GM19455 (cell line): ENCODE results near the gene WNT4.

Source experiments
- ATAC-seq: cut with Tn5 transposase; IDR thresholded peaks from one replicate; pipeline ENCODE4 v1.9.1; 2021; ENCODE audit not compliant: unreplicated experiment

WNT4 gene

GRCh38 chr1:22143065-22144033 lies at the start of gene WNT4:
Gene WNT4, minus strand, starts transcription at chr1:22143097. Its CDS starts 175 bp downstream, at chr1:22142922.
- no peak for ATAC-seq

GRCh38 chr1:22190731-22191130 lies 47.8 kb upstream of the WNT4 start:
- no peak for ATAC-seq

GRCh38 chr1:22190251-22190650 lies 47.4 kb upstream of the WNT4 start:
- ATAC-seq = no peak

GRCh38 chr1:22189619-22190018 lies 46.7 kb upstream of the WNT4 start:
- ATAC-seq = no peak

GRCh38 chr1:22188914-22189313 lies 46.0 kb upstream of the WNT4 start:
- no peak for ATAC-seq

GRCh38 chr1:22188436-22188835 lies 45.5 kb upstream of the WNT4 start:
- ATAC-seq = no peak

- ATAC-seq = no peak
Observed at GRCh38 chr1:22186311-22186710, 43.4 kb upstream of the WNT4 start.

- ATAC-seq = no peak
Observed at GRCh38 chr1:22184892-22185612, 42.2 kb upstream of the WNT4 start.

GRCh38 chr1:22184454-22184853 lies 41.6 kb upstream of the WNT4 start:
- ATAC-seq = no peak

GRCh38 chr1:22182715-22183114 lies 39.8 kb upstream of the WNT4 start:
- ATAC-seq = no peak

- ATAC-seq = no peak
Observed at GRCh38 chr1:22179197-22179803, 36.4 kb upstream of the WNT4 start.

GRCh38 chr1:22177354-22178003 lies 34.6 kb upstream of the WNT4 start:
- ATAC-seq = no peak

GRCh38 chr1:22176258-22176657 lies 33.4 kb upstream of the WNT4 start:
- ATAC-seq = no peak

GRCh38 chr1:22174446-22175220 lies 31.7 kb upstream of the WNT4 start:
- ATAC-seq = no peak

- ATAC-seq = no peak
Observed at GRCh38 chr1:22171951-22172715, 29.2 kb upstream of the WNT4 start.

GRCh38 chr1:22169816-22170215 lies 26.9 kb upstream of the WNT4 start:
- ATAC-seq = no peak

GRCh38 chr1:22168412-22168973 lies 25.6 kb upstream of the WNT4 start:
- no peak for ATAC-seq

- no peak for ATAC-seq
Observed at GRCh38 chr1:22166439-22166838, 23.5 kb upstream of the WNT4 start.
